Body of pancreas (tissue), 4 donors: ENCODE data around the gene CDKL5. TPM values are rescaled to one million over a fixed set of nuclear protein-coding genes. Genes with fewer than 3 reads are reported as not detected.

Experiments used
- ATAC-seq: fragments of 150-250 bp; one replicate; pipeline ENCODE4 v1.9.1; 2016
- DNase-seq, 4 donors: peaks; one replicate each; pipeline ENCODE4 v3.0.0-alpha.2; 2019
- H3K27ac ChIP-seq, 4 donors: fragments of 200-600 bp; sonication (generic); 1 replicate in 3 of 4; 2 replicates in 1 of 4; pipeline versions ENCODE4 v1.5.1 to v1.6.1; 2016 to 2019; ENCODE audit warnings: mild to moderate bottlenecking in 1 of 4, mixed read lengths in 1 of 4, moderate library complexity in 1 of 4
- H3K27me3 ChIP-seq, 2 donors: fragments of 200-600 bp; sonication (generic); one replicate each; pipeline ENCODE4 v1.6.0; 2016; ENCODE audit warnings: mild to moderate bottlenecking in 1 of 2
- H3K36me3 ChIP-seq, 2 donors: fragments of 200-600 bp; sonication (generic); replicated peaks in 1 of 2; 2 replicates each; pipeline ENCODE4 v1.5.1; 2016; ENCODE audit warnings: low read depth in 2 of 2; ENCODE audit not compliant: insufficient read depth in 1 of 2
- H3K4me1 ChIP-seq: fragments of 200-600 bp; sonication (generic); one replicate; pipeline ENCODE4 v1.6.0; 2016
- H3K4me3 ChIP-seq, 2 donors: fragments of 200-600 bp; sonication (generic); 1 replicate in 1 of 2; 2 replicates in 1 of 2; pipeline ENCODE4 v1.5.1; 2016 to 2019
- H3K9me3 ChIP-seq, 3 donors: fragments of 200-600 bp; sonication (generic); 1 replicate in 2 of 3; 2 replicates in 1 of 3; pipeline ENCODE4 v1.5.1; 2016
- CTCF ChIP-seq, 7 experiments: fragments of 450-650 bp in 4 of 7; fragments of 200-600 bp in 3 of 7; sonication (generic) in 3 of 7; IDR thresholded peaks; one replicate each; pipeline ENCODE4 v1.5.1; 2016 to 2019; ENCODE audit warnings: antibody characterized with exemption in 7 of 7
- POLR2A ChIP-seq, 3 donors: fragments of 450-650 bp; IDR thresholded peaks; one replicate each; pipeline ENCODE4 v1.6.1; 2016; ENCODE audit warnings: antibody characterized with exemption in 3 of 3, mild to moderate bottlenecking in 2 of 3
- WGBS, 2 donors: methylation state at CpG; one replicate each; pipeline ENCODE4 v1.1.5; 2017; 5-methylcytosine and 5-hydroxymethylcytosine counted together
- intact Hi-C: fragments of 100-400 bp; cut with DNase I; formaldehyde crosslinking; loops from one replicate; pipeline ENCODE4 v1.15.1; 2023
- total RNA-seq, 2 donors: library from RNA; depleted of rRNA; stranded (reverse); fragments of >200 nt; gene quantifications; one replicate each; pipeline ENCODE4 v1.1.0, GENCODE V29; 2016

Gene CDKL5
- total RNA-seq, 2 donors from 2014 or later = 3.6 to 5.7 TPM

- Histone ChIP-seq H3K36me3 (no peaks in the 10 kb centered on the region), H3K4me1 (no peaks in the 10 kb centered on the region), H3K4me3 (no peak overlapping the region), H3K27ac (no peak overlapping the region), H3K27me3 (no peaks in the 10 kb centered on the region), H3K9me3 (no peaks in the 10 kb centered on the region)
- intact Hi-C loops = no loop called here
- no peak for ATAC-seq
- no peak for DNase-seq
- no peak for TF ChIP-seq POLR2A (IDR thresholded peaks at IDR 0.05)
- no peak for TF ChIP-seq CTCF (IDR thresholded peaks at IDR 0.05)
- WGBS, 2 donors = 87 to 96% methylated on average over 2 of the region's 2 CpGs
Measured at GRCh38 chrX:18638398-18638797, 213.0 kb downstream of the CDKL5 start.

GRCh38 chrX:18639280-18639679 lies 213.9 kb downstream of the CDKL5 start:
- Histone ChIP-seq H3K27me3 (no peaks in the 10 kb centered on the region), H3K36me3 (no peaks in the 10 kb centered on the region), H3K9me3 (no peaks in the 10 kb centered on the region), H3K4me1 (no peaks in the 10 kb centered on the region), H3K27ac (no peak overlapping the region), H3K4me3 (no peak overlapping the region)
- DNase-seq (no peak), ATAC-seq (no peak)
- no peak for TF ChIP-seq CTCF (IDR thresholded peaks at IDR 0.05)
- no peak for TF ChIP-seq POLR2A (IDR thresholded peaks at IDR 0.05)
- WGBS, 2 donors = 85 to 100% methylated on average over 2 of the region's 2 CpGs
- intact Hi-C loops = no loop called here

GRCh38 chrX:18640686-18641085 lies 215.3 kb downstream of the CDKL5 start:
- Histone ChIP-seq H3K36me3 (no peaks in the 10 kb centered on the region), H3K4me1 (no peaks in the 10 kb centered on the region), H3K27ac (no peak overlapping the region), H3K9me3 (no peaks in the 10 kb centered on the region), H3K27me3 (no peaks in the 10 kb centered on the region), H3K4me3 (no peak overlapping the region)
- WGBS, 2 donors = 89 to 91% methylated on average over 3 to 10 of the region's 10 CpGs
- no peak for DNase-seq
- intact Hi-C loops = no loop called here
- no peak for TF ChIP-seq POLR2A (IDR thresholded peaks at IDR 0.05)
- ATAC-seq = no peak

GRCh38 chrX:18643243-18643642 lies 217.8 kb downstream of the CDKL5 start:
- Histone ChIP-seq H3K4me1 (no peaks in the 10 kb centered on the region), H3K27me3 (no peaks in the 10 kb centered on the region), H3K36me3 (no peaks in the 10 kb centered on the region), H3K27ac (no peak overlapping the region), H3K4me3 (no peak overlapping the region), H3K9me3 (no peaks in the 10 kb centered on the region)
- no peak for DNase-seq
- no peak for ATAC-seq
- TF ChIP-seq CTCF (IDR thresholded peaks at IDR 0.05) = no peak
- TF ChIP-seq POLR2A (IDR thresholded peaks at IDR 0.05) = no peak
- intact Hi-C loops = no loop called here
- WGBS, 2 donors = 95 to 100% methylated on average over 1 to 3 of the region's 3 CpGs

- no peak overlapping the region for H3K27ac ChIP-seq
- no peak for TF ChIP-seq CTCF (IDR thresholded peaks at IDR 0.05)
- TF ChIP-seq POLR2A (IDR thresholded peaks at IDR 0.05) = no peak
- no peaks in the 10 kb centered on the region for H3K4me1 ChIP-seq
- no peak overlapping the region for H3K4me3 ChIP-seq
- no peaks in the 10 kb centered on the region for H3K9me3 ChIP-seq
- H3K27me3 ChIP-seq = no peaks in the 10 kb centered on the region
- H3K36me3 ChIP-seq = no peaks in the 10 kb centered on the region
- DNase-seq (no peak), ATAC-seq (no peak)
- intact Hi-C loops = no loop called here
- WGBS, 2 donors = 63 to 77% methylated on average over 2 to 3 of the region's 3 CpGs
Measured at GRCh38 chrX:18643853-18644252, 218.4 kb downstream of the CDKL5 start.
